Measurements from ENCODE around the gene TACC2.

The TACC2 gene

DNA sequence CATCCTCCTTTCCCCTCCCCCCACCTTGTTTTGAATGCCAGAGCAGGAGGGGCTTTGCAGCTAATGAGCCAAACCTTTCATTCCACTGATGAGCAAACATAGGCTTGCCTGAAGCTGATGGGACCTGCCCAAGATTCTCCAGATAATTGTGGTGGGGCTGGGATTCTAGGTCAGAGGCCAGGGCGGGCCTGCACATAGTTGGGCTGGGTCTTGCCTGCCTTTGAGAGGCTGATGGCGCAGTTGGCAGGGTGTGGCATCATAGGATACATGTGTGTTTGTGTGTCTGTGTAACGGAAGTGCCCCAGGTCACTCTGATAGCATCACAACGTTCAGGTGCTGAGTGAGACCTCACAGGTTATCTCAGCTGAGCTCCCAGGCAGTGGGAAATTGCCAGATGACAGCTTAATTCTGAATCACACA lies 305.0 kb downstream of the TACC2 start:
- DNase-seq = no peak
- Histone ChIP-seq H3K9me3 (ENCODE audit: severe bottlenecking) (no peaks in the 10 kb centered on the region), H3K36me3 (no peaks in the 10 kb centered on the region), H3K4me3 (ENCODE audit: low read depth, low read length) (no peak overlapping the region), H3K27me3 (ENCODE audit: insufficient read depth, low read depth, severe bottlenecking) (no peaks in the 10 kb centered on the region), H3K27ac (no peak overlapping the region)
- TF ChIP-seq, protein P1, sequence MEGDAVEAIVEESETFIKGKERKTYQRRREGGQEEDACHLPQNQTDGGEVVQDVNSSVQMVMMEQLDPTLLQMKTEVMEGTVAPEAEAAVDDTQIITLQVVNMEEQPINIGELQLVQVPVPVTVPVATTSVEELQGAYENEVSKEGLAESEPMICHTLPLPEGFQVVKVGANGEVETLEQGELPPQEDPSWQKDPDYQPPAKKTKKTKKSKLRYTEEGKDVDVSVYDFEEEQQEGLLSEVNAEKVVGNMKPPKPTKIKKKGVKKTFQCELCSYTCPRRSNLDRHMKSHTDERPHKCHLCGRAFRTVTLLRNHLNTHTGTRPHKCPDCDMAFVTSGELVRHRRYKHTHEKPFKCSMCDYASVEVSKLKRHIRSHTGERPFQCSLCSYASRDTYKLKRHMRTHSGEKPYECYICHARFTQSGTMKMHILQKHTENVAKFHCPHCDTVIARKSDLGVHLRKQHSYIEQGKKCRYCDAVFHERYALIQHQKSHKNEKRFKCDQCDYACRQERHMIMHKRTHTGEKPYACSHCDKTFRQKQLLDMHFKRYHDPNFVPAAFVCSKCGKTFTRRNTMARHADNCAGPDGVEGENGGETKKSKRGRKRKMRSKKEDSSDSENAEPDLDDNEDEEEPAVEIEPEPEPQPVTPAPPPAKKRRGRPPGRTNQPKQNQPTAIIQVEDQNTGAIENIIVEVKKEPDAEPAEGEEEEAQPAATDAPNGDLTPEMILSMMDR (IDR thresholded peaks at IDR 0.05; ENCODE audit: low read depth, low read length) = no peak

DNA sequence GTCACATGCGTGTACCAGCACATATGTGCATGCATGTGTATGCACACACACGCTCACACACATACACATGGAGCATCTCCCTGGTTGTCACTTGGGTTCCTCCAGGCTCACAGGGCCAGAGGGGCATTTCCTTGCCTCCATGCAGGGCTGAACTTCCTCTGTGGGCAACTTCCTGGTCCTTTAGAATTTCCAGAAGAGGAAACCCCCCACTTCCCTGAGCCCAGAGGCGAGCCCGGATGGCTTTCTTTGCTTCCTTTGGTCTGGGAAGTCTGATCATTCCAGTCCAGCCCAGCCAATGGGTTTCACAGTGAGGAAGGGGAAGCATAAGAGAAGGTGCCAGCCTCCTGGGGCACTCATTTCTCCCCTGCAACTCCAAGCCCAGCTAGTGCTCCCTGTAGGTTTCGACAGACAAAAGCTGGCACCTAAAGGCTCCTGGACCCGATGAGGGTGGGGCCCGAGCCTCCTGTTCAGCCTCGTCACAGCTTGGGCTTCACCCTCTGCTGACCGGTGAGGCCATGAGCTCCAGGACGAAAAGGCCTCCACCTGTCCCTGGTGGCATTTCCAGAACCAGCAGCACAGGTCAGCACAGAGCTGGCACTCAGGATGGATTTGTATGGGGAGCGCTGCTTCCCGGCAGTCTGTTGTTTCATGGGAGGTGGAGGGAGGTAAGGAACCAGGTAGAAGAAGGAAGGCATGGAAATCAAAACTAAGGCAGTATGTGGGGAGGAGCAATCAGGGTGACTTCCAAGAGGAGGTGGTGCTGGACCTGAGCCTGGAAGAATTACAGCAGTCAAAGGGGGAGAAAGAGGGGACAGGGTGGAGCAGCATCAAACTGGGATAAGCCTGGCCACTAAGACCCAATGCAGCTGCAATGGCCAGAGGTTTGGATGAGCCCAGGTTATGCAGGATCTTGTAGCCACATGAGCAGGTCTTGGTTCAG lies 305.8 kb downstream of the TACC2 start:
- H3K27me3 ChIP-seq (ENCODE audit: insufficient read depth, low read depth, severe bottlenecking) = no peaks in the 10 kb centered on the region
- DNase-seq = no peak
- TF ChIP-seq, protein P1 (IDR thresholded peaks at IDR 0.05; ENCODE audit: low read depth, low read length) = no peak
- no peaks in the 10 kb centered on the region for H3K9me3 ChIP-seq (ENCODE audit: severe bottlenecking)
- H3K4me3 ChIP-seq (ENCODE audit: low read depth, low read length) = no peak overlapping the region
- no peaks in the 10 kb centered on the region for H3K36me3 ChIP-seq
- no peak overlapping the region for H3K27ac ChIP-seq

DNA sequence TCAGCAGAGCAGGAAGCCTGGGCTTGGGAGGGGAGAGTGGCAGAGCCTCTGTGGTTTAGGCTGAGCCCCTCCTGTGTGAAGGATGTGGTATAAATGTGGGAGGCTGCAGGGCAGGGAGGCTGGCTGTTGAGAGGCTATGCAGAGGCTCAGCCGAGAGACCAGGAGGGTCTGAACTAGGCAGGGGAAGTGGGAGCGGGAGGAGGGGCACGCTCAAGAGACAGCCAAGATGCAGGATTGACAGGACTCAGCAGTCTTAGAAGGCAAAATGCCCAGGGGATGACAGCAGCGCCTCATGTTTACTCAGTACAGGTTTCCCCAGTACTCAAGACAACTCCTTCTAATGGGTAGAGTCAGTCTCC lies 306.5 kb downstream of the TACC2 start:
- Histone ChIP-seq H3K27me3 (ENCODE audit: insufficient read depth, low read depth, severe bottlenecking) (no peaks in the 10 kb centered on the region), H3K4me3 (ENCODE audit: low read depth, low read length) (no peak overlapping the region), H3K27ac (no peak overlapping the region), H3K36me3 (no peaks in the 10 kb centered on the region), H3K9me3 (ENCODE audit: severe bottlenecking) (no peaks in the 10 kb centered on the region)
- DNase-seq = no peak
- TF ChIP-seq, protein P1 (IDR thresholded peaks at IDR 0.05; ENCODE audit: low read depth, low read length) = no peak

DNA sequence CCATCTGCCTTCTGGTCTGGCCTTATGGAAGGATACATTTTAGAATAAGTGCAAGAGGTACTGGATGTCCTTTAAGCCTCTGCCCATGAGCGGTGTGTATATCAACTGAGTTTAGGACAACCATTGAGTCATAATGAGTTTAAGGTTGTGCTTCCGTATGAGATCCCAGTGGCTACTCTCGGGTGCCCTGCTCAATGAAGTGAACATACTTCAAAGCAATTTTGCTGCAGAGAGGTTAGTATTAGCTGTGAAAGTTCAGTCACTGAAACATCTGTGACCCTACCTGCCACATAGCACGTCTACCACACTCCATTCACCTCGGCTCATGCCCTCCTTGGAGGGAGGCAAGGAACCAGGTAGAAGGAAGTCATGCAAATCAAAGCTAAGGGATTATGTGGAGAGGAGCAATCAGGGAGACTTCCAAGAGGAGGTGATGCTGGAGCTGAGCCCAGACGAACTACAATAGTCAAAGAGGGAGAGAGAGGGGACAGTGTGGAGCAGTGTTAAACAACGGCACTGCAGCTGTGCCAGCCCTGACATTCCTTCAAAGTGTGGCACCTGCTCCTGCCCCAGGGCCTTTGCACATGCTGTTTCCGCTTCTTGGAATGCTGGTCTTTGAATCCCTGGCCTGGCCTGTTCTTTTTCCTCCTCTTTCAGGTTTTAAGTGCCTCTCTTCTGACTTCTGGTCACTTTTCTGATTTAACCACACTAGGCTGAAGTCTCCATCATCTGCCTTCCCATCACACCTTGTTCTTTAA lies 307.6 kb downstream of the TACC2 start:
- TF ChIP-seq, protein P1 (IDR thresholded peaks at IDR 0.05; ENCODE audit: low read depth, low read length) = no peak
- Histone ChIP-seq H3K27ac (no peak overlapping the region), H3K36me3 (no peaks in the 10 kb centered on the region), H3K4me3 (ENCODE audit: low read depth, low read length) (no peak overlapping the region), H3K9me3 (ENCODE audit: severe bottlenecking) (no peaks in the 10 kb centered on the region), H3K27me3 (ENCODE audit: insufficient read depth, low read depth, severe bottlenecking) (no peaks in the 10 kb centered on the region)
- no peak for DNase-seq

DNA sequence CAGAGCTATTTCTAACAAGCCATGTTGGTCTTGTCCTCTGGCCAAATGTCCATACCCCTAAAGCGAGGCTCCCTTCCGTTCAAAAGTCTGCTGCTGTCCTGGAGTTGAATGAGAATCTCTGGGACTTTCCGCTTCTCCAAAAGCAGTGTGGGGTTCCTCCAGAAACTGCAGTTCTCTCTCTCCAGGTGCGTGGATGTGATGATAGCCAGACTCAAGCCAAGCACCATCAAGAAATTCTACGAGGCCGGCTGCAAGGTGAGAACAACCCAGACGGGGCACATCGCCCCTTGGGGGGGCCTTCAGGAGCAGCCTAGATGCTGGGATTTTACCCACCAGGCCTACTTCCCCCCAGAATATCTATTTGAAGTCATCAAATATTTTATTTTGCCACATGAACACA lies 308.6 kb downstream of the TACC2 start:
- H3K9me3 ChIP-seq (ENCODE audit: severe bottlenecking) = no peaks in the 10 kb centered on the region
- H3K4me3 ChIP-seq (ENCODE audit: low read depth, low read length) = no peak overlapping the region
- H3K36me3 ChIP-seq = no peaks in the 10 kb centered on the region
- no peak overlapping the region for H3K27ac ChIP-seq
- TF ChIP-seq, protein P1 (IDR thresholded peaks at IDR 0.05; ENCODE audit: low read depth, low read length) = no peak
- no peak for DNase-seq
- no peaks in the 10 kb centered on the region for H3K27me3 ChIP-seq (ENCODE audit: insufficient read depth, low read depth, severe bottlenecking)
